HuH-7.5 (cell line): ENCODE results near the gene WTIP.
"Not testable (repeated sequence)": the region's sequence is repeated elsewhere in the genome, so short reads cannot be mapped to it uniquely, and the experiment has no call there.

Experiments
- DNase-seq: peaks from one replicate; pipeline ENCODE4 v3.0.0; 2011; ENCODE audit warnings: low spot score

The WTIP gene

DNA sequence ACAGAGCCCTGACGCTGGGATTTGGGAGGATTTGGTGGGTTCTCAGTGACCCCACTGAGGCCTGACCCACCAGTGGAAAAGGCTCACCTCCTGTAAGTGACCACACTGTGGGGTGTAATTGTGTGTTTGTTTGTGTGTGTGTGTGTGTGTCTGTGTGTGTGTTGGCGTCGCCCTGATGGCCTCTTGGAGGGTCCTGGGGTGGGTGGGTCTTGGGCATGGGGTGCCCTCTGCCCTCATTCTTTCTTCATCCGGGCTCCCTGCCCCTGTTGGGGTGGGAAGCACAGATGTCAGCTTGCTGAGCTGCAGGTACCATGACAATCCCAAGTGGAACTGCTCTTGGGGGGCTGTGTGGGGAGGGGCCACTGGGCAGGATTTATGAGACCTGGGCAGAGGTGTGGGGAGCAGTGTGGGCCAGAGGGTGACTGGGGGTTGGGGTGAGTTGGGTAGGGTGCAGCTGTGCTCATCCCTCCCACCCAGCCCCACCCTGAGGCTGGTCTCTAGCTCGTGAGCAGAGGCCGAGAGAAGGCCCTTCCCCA, 22.8 kb downstream of the WTIP start:
- DNase-seq: no peak

GRCh38 chr19:34504809-34505291, 23.3 kb downstream of the WTIP start:
- no peak for DNase-seq

GRCh38 chr19:34505321-34506025, 23.9 kb downstream of the WTIP start:
- DNase-seq: no peak

DNA sequence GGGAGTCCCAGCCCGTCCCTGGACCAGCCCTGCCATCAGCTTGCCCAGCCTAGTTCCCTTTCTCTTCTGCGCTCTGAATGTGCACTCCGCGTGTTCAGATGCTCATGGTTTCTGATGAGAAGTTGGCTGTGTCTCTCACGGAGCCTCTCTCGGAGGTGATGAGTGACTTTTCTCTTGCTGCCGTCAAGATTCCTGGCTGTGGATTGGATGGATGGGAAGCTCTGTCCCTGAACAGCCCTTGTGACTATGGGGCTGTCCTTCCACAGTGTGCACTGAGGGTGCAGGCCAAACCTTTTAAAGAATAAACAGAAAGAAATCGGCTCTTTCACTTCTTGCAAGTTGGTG, 24.4 kb downstream of the WTIP start:
- DNase-seq: no peak

- DNase-seq: no peak
These were observed 26.0 kb downstream of the WTIP start for GRCh38 chr19:34507414-34508067.

DNA sequence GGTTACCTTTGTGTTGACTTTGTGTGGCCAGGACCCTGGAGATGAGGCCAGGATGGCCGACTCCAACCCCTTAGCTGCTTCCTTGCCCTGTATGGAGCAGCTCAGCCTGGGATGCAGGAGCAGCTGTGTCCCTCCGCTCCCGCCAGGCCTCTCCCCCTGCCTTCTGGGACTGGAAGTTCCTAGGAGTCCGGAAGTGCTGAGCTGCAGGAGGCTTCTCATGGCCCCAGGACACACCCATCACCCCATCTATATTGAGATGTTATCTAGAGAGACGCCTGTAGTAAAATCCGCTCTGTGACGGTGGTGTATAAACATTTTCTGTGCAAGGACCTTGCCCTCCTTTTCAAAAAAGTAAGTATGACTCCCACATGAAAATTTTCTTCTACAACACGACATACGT, 27.0 kb downstream of the WTIP start:
- DNase-seq: no peak

GRCh38 chr19:34510904-34511303, 29.3 kb downstream of the WTIP start:
- not testable (repeated sequence) for DNase-seq

GRCh38 chr19:34512254-34512822, 30.8 kb downstream of the WTIP start:
- no peak for DNase-seq

GRCh38 chr19:34513767-34514166, 32.2 kb downstream of the WTIP start:
- DNase-seq: no peak

DNA sequence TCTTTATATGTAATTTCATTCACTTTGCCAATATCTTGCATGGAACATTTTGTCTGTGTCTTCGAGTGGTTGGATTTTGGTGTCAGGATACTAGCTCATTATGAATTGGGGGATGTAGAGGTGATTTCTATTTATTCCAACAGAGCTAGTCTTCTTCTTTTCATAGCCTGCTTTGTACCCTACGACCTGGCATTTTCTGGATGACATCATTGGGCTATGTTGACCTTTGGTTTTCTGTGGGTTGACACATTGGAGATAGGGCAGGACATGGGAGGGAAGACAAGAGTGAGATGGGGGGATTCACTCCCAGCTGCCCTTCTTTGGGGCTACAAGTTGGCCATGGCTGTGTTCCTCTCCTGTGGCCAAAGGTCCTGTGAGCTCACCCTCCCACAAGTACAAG, 38.0 kb downstream of the WTIP start:
- DNase-seq: no peak

GRCh38 chr19:34523408-34523807, 41.9 kb downstream of the WTIP start:
- no peak for DNase-seq

- no peak for DNase-seq
These were observed 43.4 kb downstream of the WTIP start for GRCh38 chr19:34525001-34525400.

DNA sequence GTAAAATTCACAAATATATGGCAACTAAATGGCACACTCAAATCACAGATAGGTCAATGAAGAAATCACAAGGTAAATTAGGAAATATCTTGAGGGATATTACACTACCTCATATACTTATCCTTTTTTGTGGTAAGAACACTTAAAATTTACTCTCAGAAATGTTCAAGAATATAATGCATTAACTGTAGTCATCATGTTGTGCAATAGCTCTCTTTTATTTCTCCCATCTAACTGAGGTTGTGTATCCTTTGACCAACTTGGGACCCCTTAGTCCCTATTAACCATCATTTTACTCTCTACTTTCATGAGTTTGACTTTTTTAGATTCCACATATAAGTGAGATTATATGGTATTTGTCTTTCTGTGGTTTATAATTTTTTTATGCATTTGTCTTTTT, 52.6 kb downstream of the WTIP start:
- no peak for DNase-seq

GRCh38 chr19:34539396-34539795, 57.8 kb downstream of the WTIP start:
- no peak for DNase-seq

DNA sequence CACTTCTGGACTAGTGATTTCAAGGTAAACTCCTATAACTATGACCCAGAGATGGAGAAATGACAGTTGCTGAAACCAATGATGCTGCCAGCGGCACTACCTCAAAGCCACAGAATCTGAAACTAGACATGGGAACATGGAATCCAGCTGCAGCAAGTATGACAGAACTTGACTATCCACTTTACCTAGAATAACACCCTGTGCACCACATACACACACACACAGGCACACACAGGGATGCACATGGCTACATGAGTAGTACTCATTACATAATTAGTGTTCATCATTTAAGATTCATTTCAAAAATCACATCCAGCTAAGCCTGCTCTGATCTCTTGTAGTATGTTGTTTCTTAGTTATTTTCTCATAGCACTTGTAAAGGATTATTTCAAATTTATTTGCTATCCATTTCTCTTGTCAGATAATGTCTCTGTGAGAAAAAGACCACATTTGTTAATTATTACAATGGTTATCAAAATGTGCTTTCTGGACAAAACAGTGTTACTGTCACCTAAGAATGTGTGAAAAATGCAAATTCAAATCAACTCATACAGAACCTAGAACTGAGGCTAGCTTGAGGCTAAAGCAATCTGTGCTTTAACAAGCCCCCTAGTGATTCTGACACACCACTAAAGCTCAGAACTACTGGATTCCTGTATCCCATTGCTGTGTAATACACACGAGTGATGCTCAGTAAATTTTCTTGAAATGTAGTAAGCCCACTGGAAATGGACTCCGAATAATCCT, 59.4 kb downstream of the WTIP start:
- no peak for DNase-seq

- DNase-seq: no peak
These were observed 68.3 kb downstream of the WTIP start for GRCh38 chr19:34549833-34550232.

- DNase-seq: no peak
These were observed 73.9 kb downstream of the WTIP start for GRCh38 chr19:34555447-34555846.

- no peak for DNase-seq
These were observed 74.9 kb downstream of the WTIP start for GRCh38 chr19:34556488-34556887.

DNA sequence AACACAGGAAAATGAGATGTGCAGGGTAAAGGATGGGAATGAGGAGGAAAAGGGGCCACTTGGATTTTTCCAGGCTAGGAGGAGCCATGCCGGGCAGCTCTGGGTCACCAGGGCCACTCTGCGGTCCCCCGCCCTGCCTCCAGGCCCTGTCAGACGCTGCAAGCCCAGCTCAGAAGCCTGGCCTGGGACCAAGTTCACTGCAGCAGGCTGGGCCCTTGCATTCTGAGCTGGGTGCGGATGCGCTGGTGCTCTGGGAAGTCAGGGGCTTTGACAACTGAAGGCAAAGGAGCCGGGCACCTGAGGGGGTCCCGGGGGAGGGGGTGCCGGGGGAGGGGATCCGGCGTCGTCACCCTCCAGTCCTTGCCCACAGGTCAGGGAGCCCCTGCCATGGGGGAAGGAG, 77.5 kb downstream of the WTIP start:
- no peak for DNase-seq

DNA sequence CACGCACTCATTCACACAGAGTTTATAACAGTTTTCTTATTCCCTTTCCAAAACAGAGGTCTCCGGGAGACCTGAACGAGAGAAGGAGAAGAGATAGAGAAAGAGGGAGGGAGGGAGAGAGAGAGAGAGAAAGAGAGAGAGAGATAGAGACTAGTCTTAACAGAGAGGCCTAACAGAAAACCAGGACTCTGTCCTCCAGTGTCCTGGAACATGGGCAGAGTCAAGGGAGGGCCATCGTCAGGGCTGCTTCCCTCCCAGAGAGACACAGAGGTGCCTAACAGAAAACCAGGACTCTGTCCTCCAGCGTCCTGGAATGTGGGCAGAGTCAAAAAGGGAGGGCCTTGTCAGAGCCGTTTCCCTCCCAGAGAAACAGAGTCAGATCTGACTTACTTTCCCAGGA, 78.7 kb downstream of the WTIP start:
- no peak for DNase-seq
